DOHH2 (cell line): ENCODE data around the gene SESN1.

Source experiments
- EZH2phosphoT487 ChIP-seq: fragments of 200-600 bp; sonication (generic); IDR thresholded peaks from 2 replicates; pipeline ENCODE4 v1.6.1; 2017; ENCODE audit warnings: borderline replicate concordance, mild to moderate bottlenecking, antibody characterized with exemption, low read length, moderate library complexity, mixed read lengths
- TF ChIP-seq, protein P1 (sequence below): fragments of 200-600 bp; sonication (generic); IDR thresholded peaks from one replicate; pipeline ENCODE4 v1.5.1; 2014; ENCODE audit warnings: antibody characterized with exemption, mild to moderate bottlenecking, low read depth, low read length; ENCODE audit not compliant: poor library complexity, severe bottlenecking

GRCh38 chr6:109009962-109010704 lies 84.5 kb downstream of the SESN1 start:
- TF ChIP-seq, protein P1, sequence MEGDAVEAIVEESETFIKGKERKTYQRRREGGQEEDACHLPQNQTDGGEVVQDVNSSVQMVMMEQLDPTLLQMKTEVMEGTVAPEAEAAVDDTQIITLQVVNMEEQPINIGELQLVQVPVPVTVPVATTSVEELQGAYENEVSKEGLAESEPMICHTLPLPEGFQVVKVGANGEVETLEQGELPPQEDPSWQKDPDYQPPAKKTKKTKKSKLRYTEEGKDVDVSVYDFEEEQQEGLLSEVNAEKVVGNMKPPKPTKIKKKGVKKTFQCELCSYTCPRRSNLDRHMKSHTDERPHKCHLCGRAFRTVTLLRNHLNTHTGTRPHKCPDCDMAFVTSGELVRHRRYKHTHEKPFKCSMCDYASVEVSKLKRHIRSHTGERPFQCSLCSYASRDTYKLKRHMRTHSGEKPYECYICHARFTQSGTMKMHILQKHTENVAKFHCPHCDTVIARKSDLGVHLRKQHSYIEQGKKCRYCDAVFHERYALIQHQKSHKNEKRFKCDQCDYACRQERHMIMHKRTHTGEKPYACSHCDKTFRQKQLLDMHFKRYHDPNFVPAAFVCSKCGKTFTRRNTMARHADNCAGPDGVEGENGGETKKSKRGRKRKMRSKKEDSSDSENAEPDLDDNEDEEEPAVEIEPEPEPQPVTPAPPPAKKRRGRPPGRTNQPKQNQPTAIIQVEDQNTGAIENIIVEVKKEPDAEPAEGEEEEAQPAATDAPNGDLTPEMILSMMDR = no peak
- TF ChIP-seq EZH2phosphoT487 = no peak
